ENCODE results near the gene ALK. TPM values are rescaled to one million over a fixed set of nuclear protein-coding genes. Genes with fewer than 3 reads are reported as not detected.

ALK gene
- total RNA-seq, 1 experiment from 2014 or later, result not detected

GRCh38 chr2:29770846-29771245, 150.5 kb downstream of the ALK start:
- Histone ChIP-seq H3K4me1 (ENCODE audit: insufficient read depth, low read length) (no peaks in the 10 kb centered on the region), H4K20me1 (ENCODE audit: control insufficient read depth, insufficient read depth, insufficient read length) (no peaks in the 10 kb centered on the region), H2AK5ac (ENCODE audit: insufficient read length, low read length) (no peak overlapping the region), H3K4me2 (ENCODE audit: insufficient read depth, insufficient read length, low read length) (no peak overlapping the region), H4K5ac (ENCODE audit: insufficient read length, low read depth, low read length) (no peak overlapping the region), H4K8ac (replicated peaks; ENCODE audit: insufficient read length, low read depth, low read length) (no peak overlapping the region), H3K79me2 (ENCODE audit: insufficient read depth, low read length) (no peaks in the 10 kb centered on the region), H2BK12ac (ENCODE audit: insufficient read length, low read depth, low read length) (no peak overlapping the region), H2BK120ac (ENCODE audit: low read depth, low read length, poor library complexity, severe bottlenecking) (no peak overlapping the region), H3K27ac (ENCODE audit: insufficient read length, low read depth, low read length) (no peak overlapping the region), H2BK20ac (ENCODE audit: low read depth, low read length, poor library complexity, severe bottlenecking) (no peak overlapping the region), H3K9me3 (ENCODE audit: control insufficient read depth, low read depth, low read length) (no peaks in the 10 kb centered on the region), H3K23ac (ENCODE audit: insufficient read length, low read depth, low read length) (no peak overlapping the region), H3K9ac (ENCODE audit: extremely low read depth, insufficient read length, low read length) (no peak overlapping the region), H3K23me2 (ENCODE audit: insufficient read length, low read depth, low read length, poor library complexity, severe bottlenecking) (no peaks in the 10 kb centered on the region), H3K27me3 (ENCODE audit: insufficient read depth, low read length) (no peaks in the 10 kb centered on the region), H3T11ph (ENCODE audit: low read length) (no peak overlapping the region), H4K91ac (ENCODE audit: insufficient read length, low read depth, low read length) (no peak overlapping the region), H3K79me1 (ENCODE audit: insufficient read depth, low read depth, low read length, poor library complexity, severe bottlenecking) (no peaks in the 10 kb centered on the region), H3K14ac (ENCODE audit: insufficient read depth, low read length) (no peak overlapping the region), H3K4ac (ENCODE audit: low read depth, low read length) (no peak overlapping the region), H2BK15ac (ENCODE audit: low read depth, low read length) (no peak overlapping the region), H2AFZ (ENCODE audit: low read length) (no peak overlapping the region), H3K56ac (ENCODE audit: insufficient read length, low read depth, low read length) (no peak overlapping the region), H2BK5ac (ENCODE audit: insufficient read length, low read length) (no peak overlapping the region), H3K18ac (ENCODE audit: insufficient read length, low read depth, low read length) (no peak overlapping the region)
- H3K27ac Mint-ChIP-seq, result no peak overlapping the region
- no peaks in the 10 kb centered on the region for H3K9me3 Mint-ChIP-seq
- H3K4me1 Mint-ChIP-seq, result peaks cover 0 to 4% of the 10 kb centered on the region in 2 experiments; a peak in 2 of 4 replicates
- H3K36me3 Mint-ChIP-seq (ENCODE audit: insufficient read depth in 1 of 3, low read depth in 3 of 3), result no peaks in the 10 kb centered on the region
- no peak overlapping the region for H3K4me3 Mint-ChIP-seq
- no peaks in the 10 kb centered on the region for H3K27me3 Mint-ChIP-seq (ENCODE audit: low read depth)
- no peak for DNase-seq
- no CpG with 5 or more reads among the region's 3 CpGs for WGBS (ENCODE audit: extremely low coverage, insufficient read length, low lambda C conversion rate)
- TF ChIP-seq CTCF (conservative IDR thresholded peaks at IDR 0.05), result no peak
